ENCODE measurements around the gene SUCLG2. TPM values are rescaled to one million over a fixed set of nuclear protein-coding genes. Genes with fewer than 3 reads are reported as not detected.

Gene SUCLG2
- total RNA-seq, 1 donor, result 56.8 TPM

- no peak for TF ChIP-seq CTCF (IDR thresholded peaks at IDR 0.05; ENCODE audit: extremely low read depth, low read depth, low read length)
- peaks cover 10% of the 10 kb centered on the region for H3K79me2 ChIP-seq (ENCODE audit: insufficient read depth, low read length)
- no peaks in the 10 kb centered on the region for H3K27me3 ChIP-seq (ENCODE audit: insufficient read depth, low read length)
- H3K27ac ChIP-seq (ENCODE audit: low read depth, low read length), result no peak overlapping the region
- DNase-seq (ENCODE audit: insufficient read length, low spot score, missing footprints), result no peak
- H3K4me1 ChIP-seq (ENCODE audit: insufficient read depth, low read length), result peaks cover 35% of the 10 kb centered on the region
- H3K36me3 ChIP-seq (ENCODE audit: insufficient read depth, low read length), result no peaks in the 10 kb centered on the region
- no peak overlapping the region for H3K4me3 ChIP-seq (ENCODE audit: insufficient read depth, low read length)
- no peak overlapping the region for H2AFZ ChIP-seq (ENCODE audit: low read length)
- H4K20me1 ChIP-seq (ENCODE audit: insufficient read depth, low read length), result peaks cover 6% of the 10 kb centered on the region
- no peak overlapping the region for H3K4me2 ChIP-seq (ENCODE audit: insufficient read depth, low read length)
- no peaks in the 10 kb centered on the region for H3K9me3 ChIP-seq (ENCODE audit: low read depth, low read length)
These were observed 119.8 kb downstream of the SUCLG2 start for GRCh38 chr3:67534594-67534993.

- Histone ChIP-seq H3K4me2 (ENCODE audit: insufficient read depth, low read length) (peak overlapping the region; percentile 35), H4K20me1 (ENCODE audit: insufficient read depth, low read length) (peaks cover 6% of the 10 kb centered on the region), H2AFZ (ENCODE audit: low read length) (no peak overlapping the region), H3K4me3 (ENCODE audit: insufficient read depth, low read length) (no peak overlapping the region), H3K79me2 (ENCODE audit: insufficient read depth, low read length) (peaks cover 10% of the 10 kb centered on the region), H3K4me1 (ENCODE audit: insufficient read depth, low read length) (peaks cover 50% of the 10 kb centered on the region), H3K27me3 (ENCODE audit: insufficient read depth, low read length) (no peaks in the 10 kb centered on the region), H3K9me3 (ENCODE audit: low read depth, low read length) (no peaks in the 10 kb centered on the region), H3K27ac (ENCODE audit: low read depth, low read length) (no peak overlapping the region), H3K36me3 (ENCODE audit: insufficient read depth, low read length) (no peaks in the 10 kb centered on the region)
- TF ChIP-seq CTCF (IDR thresholded peaks at IDR 0.05; ENCODE audit: extremely low read depth, low read depth, low read length), result no peak
- DNase-seq (ENCODE audit: insufficient read length, low spot score, missing footprints), result no peak
These were observed 123.0 kb downstream of the SUCLG2 start for GRCh38 chr3:67531181-67532101.

DNA sequence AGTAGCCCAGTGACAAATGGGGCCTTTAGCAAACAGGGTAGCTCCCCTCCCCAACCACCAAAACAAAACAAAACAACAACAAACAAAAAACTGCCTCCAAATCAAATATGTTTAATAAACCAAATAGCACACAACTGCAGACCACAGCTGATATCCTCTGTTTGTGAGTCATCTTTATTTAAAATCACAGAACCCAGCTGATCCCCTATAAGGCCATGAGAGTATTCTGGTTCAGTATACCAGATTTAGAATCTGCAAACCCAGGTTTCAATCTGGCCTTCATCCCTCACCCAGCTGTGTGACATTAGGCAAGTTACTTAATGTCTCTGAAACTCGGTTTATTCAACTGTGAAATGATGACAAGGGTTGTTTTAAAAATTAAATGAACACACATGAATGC, 124.5 kb downstream of the SUCLG2 start:
- no peak overlapping the region for H3K4me2 ChIP-seq (ENCODE audit: insufficient read depth, low read length)

More for the DNA sequence above, 124.5 kb downstream of the SUCLG2 start:
- Histone ChIP-seq H3K79me2 (ENCODE audit: insufficient read depth, low read length) (peaks cover 8% of the 10 kb centered on the region), H2AFZ (ENCODE audit: low read length) (no peak overlapping the region), H4K20me1 (ENCODE audit: insufficient read depth, low read length) (peaks cover 9% of the 10 kb centered on the region), H3K27ac (ENCODE audit: low read depth, low read length) (no peak overlapping the region), H3K27me3 (ENCODE audit: insufficient read depth, low read length) (no peaks in the 10 kb centered on the region), H3K4me3 (ENCODE audit: insufficient read depth, low read length) (no peak overlapping the region), H3K36me3 (ENCODE audit: insufficient read depth, low read length) (no peaks in the 10 kb centered on the region), H3K9me3 (ENCODE audit: low read depth, low read length) (no peaks in the 10 kb centered on the region), H3K4me1 (ENCODE audit: insufficient read depth, low read length) (peaks cover 52% of the 10 kb centered on the region)
- no peak for DNase-seq (ENCODE audit: insufficient read length, low spot score, missing footprints)
- TF ChIP-seq CTCF (IDR thresholded peaks at IDR 0.05; ENCODE audit: extremely low read depth, low read depth, low read length), result no peak
